K562 (cell line): ENCODE results near the gene KRT6C. TPM values are rescaled to one million over a fixed set of nuclear protein-coding genes. Genes with fewer than 3 reads are reported as not detected.
A peak's percentile ranks its signal among the peaks of the same experiment; 100 is the strongest.

Source experiments
- ATAC-seq: fragments of 200-7000 bp; cut with Tn5 transposase; 3 replicates; pipeline ENCODE4 v1.9.1; 2020; ENCODE audit warnings: moderate library complexity
- BruUV-seq: library from RNA; stranded (reverse); fragments of 400-500 nt; replicated peaks from 2 replicates; lab custom pipeline; 2021; lab: Mats Ljungman, UMichigan
- CTCF ChIA-PET: fragments of 300-600 bp; formaldehyde crosslinking; extraction: SDS; loops from one replicate; lab custom pipeline; 2021; ENCODE audit warnings: low intra/inter-chr PET ratio; lab: Yijun Ruan, JAX
- POLR2A ChIA-PET: fragments of 300-600, 350-650 bp; sonication (Branson Sonifier 250); formaldehyde crosslinking; extraction: SDS; loops from one replicate; lab custom pipeline; 2021; ENCODE audit warnings: antibody characterized with exemption, inconsistent platforms; lab: Yijun Ruan, JAX
- DNase-seq, 4 experiments: peaks; one replicate each; pipeline versions ENCODE4 v3.0.0 to v3.0.0-alpha.2; 2011 to 2018; ENCODE audit warnings: low spot score in 3 of 4, mixed read lengths in 3 of 4; ENCODE audit errors: extremely low read depth in 1 of 4
- FAIRE-seq: peaks from 2 replicates; lab custom pipeline; 2011; peaks lifted over from hg19 to GRCh38; lab: Jason Lieb, UNC
- H2AFZ ChIP-seq: 2 replicates; pipeline ENCODE4 v1.6.0; 2011; ENCODE audit warnings: low read depth, low read length, control low read depth, inconsistent platforms
- H3K27ac ChIP-seq: fragments of 200-600 bp; 3 replicates; pipeline ENCODE4 v1.8.0; 2011; ENCODE audit warnings: low read depth, mild to moderate bottlenecking, control low read depth, inconsistent platforms, low read length, moderate library complexity, mixed read lengths; ENCODE audit errors: extremely low read depth
- H3K27me3 ChIP-seq, 2 experiments: fragments of 300-600 bp in 1 of 2; 2 replicates in 1 of 2; 3 replicates in 1 of 2; pipeline versions ENCODE4 v1.6.0 to v1.8.0; 2011; ENCODE audit warnings: inconsistent platforms in 2 of 2, low read length in 2 of 2, mild to moderate bottlenecking in 1 of 2, mixed read lengths in 1 of 2, moderate library complexity in 1 of 2; ENCODE audit not compliant: control insufficient read depth in 2 of 2, insufficient read depth in 2 of 2
- H3K36me3 ChIP-seq: fragments of 300-600 bp; 3 replicates; pipeline ENCODE4 v1.8.0; 2011; ENCODE audit warnings: mild to moderate bottlenecking, low read length, inconsistent platforms; ENCODE audit not compliant: control insufficient read depth, insufficient read depth
- H3K4me1 ChIP-seq, 2 experiments: fragments of 200-600 bp in 1 of 2; replicated peaks in 1 of 2; 2 replicates in 1 of 2; 3 replicates in 1 of 2; pipeline versions ENCODE4 v1.5.1 to v1.8.0; 2011; ENCODE audit warnings: inconsistent platforms in 2 of 2, low read length in 2 of 2, mild to moderate bottlenecking in 1 of 2, mixed read lengths in 1 of 2, moderate library complexity in 1 of 2; ENCODE audit not compliant: control insufficient read depth in 2 of 2, insufficient read depth in 2 of 2
- H3K4me2 ChIP-seq: 2 replicates; pipeline ENCODE4 v1.6.1; 2011; ENCODE audit warnings: low read length, control low read depth, inconsistent platforms, mixed read lengths; ENCODE audit not compliant: insufficient read depth
- H3K4me3 ChIP-seq: fragments of 200-600 bp; sonication (generic), shearing (Covaris generic); 2 replicates; pipeline ENCODE4 v1.5.1; 2016; ENCODE audit warnings: control low read depth, inconsistent platforms
- H3K79me2 ChIP-seq: fragments of 200-600 bp; 3 replicates; pipeline ENCODE4 v1.8.0; 2011; ENCODE audit warnings: low read length, inconsistent platforms; ENCODE audit not compliant: control insufficient read depth, insufficient read depth
- H3K9ac ChIP-seq, 2 experiments: 2 replicates each; pipeline versions ENCODE4 v1.6.0 to v1.6.1; 2011; ENCODE audit warnings: low read depth in 2 of 2, low read length in 2 of 2, control low read depth in 1 of 2, inconsistent platforms in 1 of 2, mild to moderate bottlenecking in 1 of 2, mixed read lengths in 1 of 2; ENCODE audit not compliant: insufficient read depth in 1 of 2
- H3K9me1 ChIP-seq: one replicate; pipeline ENCODE4 v1.6.0; 2011; ENCODE audit warnings: inconsistent platforms, mild to moderate bottlenecking, low read length, moderate library complexity; ENCODE audit not compliant: control insufficient read depth, insufficient read depth
- H3K9me3 ChIP-seq: replicated peaks from 2 replicates; pipeline ENCODE4 v1.5.1; 2011; ENCODE audit warnings: low read depth, low read length, inconsistent platforms; ENCODE audit not compliant: control insufficient read depth, insufficient read depth
- H4K20me1 ChIP-seq: replicated peaks from 2 replicates; pipeline ENCODE4 v1.6.1; 2011; ENCODE audit warnings: low read length, inconsistent platforms, mixed read lengths; ENCODE audit not compliant: control insufficient read depth, insufficient read depth
- FOSL1 ChIP-seq: fragments of 200-800 bp; sonication (Bioruptor generic); conservative IDR thresholded peaks from 2 replicates; pipeline ENCODE4 v1.6.1; 2016; ENCODE audit warnings: missing genetic modification characterization, missing compliant biosample characterization
- PATZ1 ChIP-seq: fragments of 250-450 bp; sonication (Bioruptor Pico); IDR thresholded peaks from 2 replicates; pipeline ENCODE4 v1.5.0; 2020; ENCODE audit warnings: mild to moderate bottlenecking, borderline replicate concordance
- SPI1 ChIP-seq: IDR thresholded peaks from 2 replicates; pipeline ENCODE4 v1.6.1; 2011; ENCODE audit warnings: low read depth, low read length, control low read depth, borderline replicate concordance
- TCF3 ChIP-seq: sonication (generic); formaldehyde crosslinking; IDR thresholded peaks from 2 replicates; pipeline ENCODE4 v1.4.0; 2020; ENCODE audit warnings: mild to moderate bottlenecking, missing genetic modification reagents
- ZBTB49 ChIP-seq: sonication (generic); formaldehyde crosslinking; IDR thresholded peaks from 2 replicates; pipeline ENCODE4 v1.8.0; 2022; ENCODE audit warnings: missing genetic modification reagents, mild to moderate bottlenecking, borderline replicate concordance
- ZBTB8A ChIP-seq: fragments of 450-650 bp; IDR thresholded peaks from 2 replicates; pipeline ENCODE4 v1.6.1; 2018; ENCODE audit warnings: mild to moderate bottlenecking, moderate library complexity; ENCODE audit not compliant: partially characterized antibody
- ZNF592 ChIP-seq: fragments of 450-650 bp; IDR thresholded peaks from 2 replicates; pipeline ENCODE4 v1.6.1; 2017; ENCODE audit warnings: antibody characterized with exemption, mild to moderate bottlenecking
- WGBS: fragments of 100-300 bp; shearing (Covaris generic); methylation state at CpG from one replicate; pipeline ENCODE4 v1.1.6; 2016; ENCODE audit warnings: low coverage, mixed read lengths; ENCODE audit not compliant: insufficient coverage; ENCODE audit errors: missing lambda C conversion rate; 5-methylcytosine and 5-hydroxymethylcytosine counted together
- in situ Hi-C: fragments of 300-500 bp; cut with MboI; formaldehyde crosslinking; loops from 4 replicates; pipeline ENCODE4 v1.15.0; 2018; ENCODE audit warnings: inconsistent platforms, mixed read lengths
- intact Hi-C: fragments of 100-400 bp; cut with micrococcal nuclease; formaldehyde crosslinking; loops from 2 replicates; pipeline ENCODE4 v1.14.2; 2022
- polyA plus RNA-seq, 8 experiments: library from polyadenylated mRNA; depleted of rRNA in 4 of 8; stranded (reverse) in 5 of 8; unstranded in 3 of 8; fragments of >200 nt; fragmentation: Nextera tagmentation in 2 of 8; fragmentation: Illumina TruSeq in 1 of 8; extraction: Ambion mirVana in 2 of 8; extraction: Trizol in 1 of 8; gene quantifications; 2 replicates each; pipeline versions ENCODE4 v1.2.1 to v1.2.3, GENCODE V29; 2011 to 2014; ENCODE audit warnings: inconsistent platforms in 1 of 8, missing spikeins in 1 of 8
- total RNA-seq, 7 experiments: library from RNA; depleted of rRNA in 6 of 7; stranded (reverse); fragments of >200 nt in 6 of 7; fragmentation: Illumina TruSeq in 2 of 7; extraction: Trizol in 2 of 7; gene quantifications; 2 replicates each; pipeline versions ENCODE4 v1.2.1 to v1.2.3, GENCODE V29; 2011 to 2021; ENCODE audit warnings: low replicate concordance in 1 of 7
- TF ChIP-seq, protein P1 (sequence below): fragments of 200-800 bp; sonication (Bioruptor generic); IDR thresholded peaks from 2 replicates; pipeline ENCODE4 v1.6.1; 2017; ENCODE audit warnings: missing genetic modification characterization, missing compliant biosample characterization

The KRT6C gene
- total and polyA plus RNA-seq, 9 of the 15 experiments (the other 6 are each of a cell fraction or from before 2014, with no cell fraction given), result not detected

DNA sequence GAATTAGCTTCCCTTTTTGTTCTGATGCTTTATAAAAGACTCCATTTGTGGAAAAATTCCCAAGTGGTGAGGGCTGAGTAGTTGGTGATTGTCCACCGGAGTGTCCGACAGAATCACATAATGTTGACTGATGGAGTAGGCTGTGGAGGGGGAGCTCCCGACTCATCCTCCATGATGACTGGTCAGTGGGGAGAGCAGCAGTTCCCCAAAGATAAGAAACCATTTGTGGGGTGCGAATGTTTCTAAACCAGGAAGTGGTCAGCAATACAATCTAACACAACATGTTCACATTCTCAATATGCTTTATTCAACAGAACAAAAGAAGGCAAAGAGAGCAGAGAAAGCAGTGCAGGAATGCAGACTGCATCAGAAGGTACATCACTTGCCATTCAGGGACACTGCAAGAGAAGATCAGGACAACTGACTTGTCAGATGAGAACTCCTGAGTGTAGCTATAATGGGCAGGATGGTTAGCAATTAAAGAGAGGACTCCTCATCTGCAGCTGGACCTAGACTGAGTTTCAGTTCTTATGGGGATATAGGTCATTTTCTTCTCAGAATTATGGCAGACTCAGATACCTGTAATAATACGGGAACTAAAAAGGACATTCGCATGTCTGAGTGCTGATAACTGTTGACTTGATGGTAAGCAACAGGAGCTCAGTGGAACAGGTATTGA is 27.1 kb downstream of the KRT6C start:
- Histone ChIP-seq H3K4me2 (no peak overlapping the region), H3K79me2 (no peaks in the 10 kb centered on the region), H4K20me1 (no peaks in the 10 kb centered on the region; the same call in 1 of the 2 replicates), H3K9me1 (no peaks in the 10 kb centered on the region), H3K27me3 (peaks cover 2 to 34% of the 10 kb centered on the region in 2 experiments; a peak in 2 of 5 replicates), H3K27ac (no peak overlapping the region), H3K9me3 (no peaks in the 10 kb centered on the region), H3K36me3 (no peaks in the 10 kb centered on the region), H3K4me1 (no peaks in the 10 kb centered on the region), H3K9ac (no peak overlapping the region), H3K4me3 (no peak overlapping the region), H2AFZ (no peak overlapping the region)
- no peak for ATAC-seq
- ChIA-PET CTCF (no interaction called here), POLR2A (interaction anchor here (0.7 kb wide), 1 partner anchor 253 kb away, joined by 3 read pairs; no protein-coding TSS in a partner anchor)
- no peak for DNase-seq
- in situ Hi-C loops, result no loop called here
- BruUV-seq, result no TSS peak
- FAIRE-seq, result no peak
- under 1% methylated on average over 6 of the region's 6 CpGs for WGBS
- intact Hi-C loops, result no loop called here
- TF ChIP-seq ZBTB49, result no peak
- TF ChIP-seq FOSL1 (tag), result 0 out of 2 replicates have a peak, but pooled peaks have one; percentile 25
- TF ChIP-seq, protein P1, sequence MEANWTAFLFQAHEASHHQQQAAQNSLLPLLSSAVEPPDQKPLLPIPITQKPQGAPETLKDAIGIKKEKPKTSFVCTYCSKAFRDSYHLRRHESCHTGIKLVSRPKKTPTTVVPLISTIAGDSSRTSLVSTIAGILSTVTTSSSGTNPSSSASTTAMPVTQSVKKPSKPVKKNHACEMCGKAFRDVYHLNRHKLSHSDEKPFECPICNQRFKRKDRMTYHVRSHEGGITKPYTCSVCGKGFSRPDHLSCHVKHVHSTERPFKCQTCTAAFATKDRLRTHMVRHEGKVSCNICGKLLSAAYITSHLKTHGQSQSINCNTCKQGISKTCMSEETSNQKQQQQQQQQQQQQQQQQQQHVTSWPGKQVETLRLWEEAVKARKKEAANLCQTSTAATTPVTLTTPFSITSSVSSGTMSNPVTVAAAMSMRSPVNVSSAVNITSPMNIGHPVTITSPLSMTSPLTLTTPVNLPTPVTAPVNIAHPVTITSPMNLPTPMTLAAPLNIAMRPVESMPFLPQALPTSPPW (CRISPR knock-in tag), result peak; percentile 55; the same call in 1 of the 2 replicates
- no peak for TF ChIP-seq ZNF592
- TF ChIP-seq TCF3 (CRISPR knock-in tag), result peak; percentile 45; the same call in 1 of the 2 replicates
- 0 out of 2 replicates have a peak, but pooled peaks have one; percentile 9 for TF ChIP-seq SPI1
- TF ChIP-seq ZBTB8A, result no peak
- no peak for TF ChIP-seq PATZ1 (CRISPR knock-in tag)
